Iris pigment epithelial cell (primary cell): Measurements from ENCODE around the gene TUBA4A.

ENCODE experiments used
- DNase-seq: peaks from one replicate; pipeline ENCODE4 v3.0.0-alpha.2; 2011; ENCODE audit warnings: low read depth

TUBA4A gene

DNA sequence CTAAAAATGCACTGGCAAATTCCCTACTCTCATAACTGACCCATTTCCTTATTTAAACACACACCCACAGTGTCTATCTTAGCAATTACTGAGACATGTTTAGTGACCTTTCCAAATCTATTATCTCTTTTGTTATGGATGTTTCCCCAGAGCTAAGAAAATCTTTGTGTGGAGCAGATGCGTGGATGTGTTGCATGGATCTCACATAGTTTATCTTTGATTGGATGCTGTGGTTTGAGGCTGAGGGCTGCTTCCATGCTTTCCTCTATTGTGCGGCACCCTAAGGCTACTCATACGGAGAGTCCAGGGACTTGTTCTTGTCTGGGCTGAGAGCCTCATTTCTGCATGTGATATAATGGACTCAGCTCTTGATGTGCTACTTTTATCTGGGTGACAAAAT is 19.4 kb downstream of the TUBA4A start:
- DNase-seq, result no peak

DNA sequence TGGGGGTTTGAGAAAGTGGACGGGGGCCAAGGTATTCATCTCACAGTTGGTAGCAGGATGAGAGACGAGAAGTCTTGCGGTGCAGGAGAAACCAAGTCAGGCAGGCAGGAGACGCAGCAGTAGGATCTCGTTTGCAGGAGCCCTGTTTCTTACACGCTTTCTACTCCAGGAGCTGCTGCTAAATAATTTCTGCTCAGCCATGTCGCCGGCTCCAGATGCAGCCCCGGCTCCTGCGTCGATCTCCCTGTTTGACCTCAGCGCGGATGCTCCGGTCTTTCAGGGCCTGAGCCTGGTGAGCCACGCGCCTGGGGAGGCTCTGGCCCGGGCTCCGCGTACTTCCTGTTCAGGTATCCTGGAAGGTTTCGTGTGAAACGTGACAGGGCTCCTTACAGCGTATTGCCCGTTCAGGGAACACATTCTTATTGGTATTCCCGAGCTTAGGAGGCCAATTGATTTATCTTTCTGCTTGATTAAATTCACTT is 23.6 kb downstream of the TUBA4A start:
- peak; percentile 55 for DNase-seq

DNA sequence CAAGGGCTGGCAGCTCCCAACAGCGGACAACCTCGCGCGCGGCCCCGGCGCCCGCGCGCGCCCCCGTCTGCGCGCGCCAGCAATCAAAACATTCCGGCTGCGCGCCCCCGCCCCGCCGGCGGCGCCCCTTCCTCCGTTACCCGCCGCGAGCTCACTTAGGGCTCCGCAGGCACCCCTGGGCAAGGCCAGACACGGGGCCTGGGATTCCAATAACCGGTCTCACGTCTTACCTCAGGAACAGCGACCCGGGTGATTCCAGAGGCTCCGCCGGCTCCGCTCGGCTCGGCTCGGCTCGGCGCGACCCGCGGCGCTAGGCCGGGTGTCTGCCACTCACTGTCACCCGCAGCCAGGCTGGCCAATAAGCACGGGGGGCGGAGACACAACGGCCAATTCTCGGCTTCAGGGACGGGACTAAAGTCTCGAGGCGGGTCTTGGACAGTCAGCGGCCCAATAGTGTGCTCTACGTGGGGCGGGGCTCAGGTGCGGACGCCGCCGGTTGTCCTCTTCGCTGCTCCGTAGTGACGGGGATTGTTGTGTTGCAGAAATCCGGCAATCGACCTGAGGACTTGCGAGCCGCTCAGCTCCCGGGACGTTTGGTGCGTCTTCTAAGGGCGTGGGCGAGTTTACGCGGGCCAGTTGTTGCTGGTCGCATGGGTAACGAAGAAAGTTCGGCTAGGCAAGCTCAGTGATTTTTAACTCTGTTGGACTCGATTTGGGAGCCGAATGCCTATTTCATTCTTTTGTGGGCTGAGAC is 24.2 kb downstream of the TUBA4A start, which contains the start of the genes ANKZF1 and ATG9A:
ANKZF1 (plus strand) TSS at position 502 of the 754 bp plus-strand sequence. CDS start 452 bp downstream, outside the sequence.
ATG9A (minus strand) TSS at position 332 of the 754 bp plus-strand sequence. CDS start 1,612 bp downstream, outside the sequence.
- DNase-seq, result peak; percentile 100

DNA sequence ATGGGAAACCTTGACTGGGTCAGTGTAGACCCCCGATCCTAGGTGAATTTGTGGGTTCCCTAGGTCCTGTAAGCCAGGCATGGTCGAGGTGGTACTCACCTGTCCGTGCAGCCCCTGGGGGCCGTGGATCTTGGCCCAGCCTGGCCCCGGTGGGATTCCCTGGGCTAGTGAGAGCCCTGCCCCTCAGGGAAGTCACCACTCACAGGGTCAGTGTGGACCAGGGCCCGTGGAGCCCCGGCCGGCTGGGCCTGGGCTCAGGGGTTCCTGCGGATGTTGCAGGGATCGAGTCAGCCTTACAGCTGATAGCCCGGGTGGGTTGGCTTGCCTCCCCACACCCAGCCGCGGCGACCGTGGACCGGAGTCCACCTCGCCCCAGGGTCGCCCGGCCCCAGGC is 24.8 kb downstream of the TUBA4A start:
- no peak for DNase-seq

DNA sequence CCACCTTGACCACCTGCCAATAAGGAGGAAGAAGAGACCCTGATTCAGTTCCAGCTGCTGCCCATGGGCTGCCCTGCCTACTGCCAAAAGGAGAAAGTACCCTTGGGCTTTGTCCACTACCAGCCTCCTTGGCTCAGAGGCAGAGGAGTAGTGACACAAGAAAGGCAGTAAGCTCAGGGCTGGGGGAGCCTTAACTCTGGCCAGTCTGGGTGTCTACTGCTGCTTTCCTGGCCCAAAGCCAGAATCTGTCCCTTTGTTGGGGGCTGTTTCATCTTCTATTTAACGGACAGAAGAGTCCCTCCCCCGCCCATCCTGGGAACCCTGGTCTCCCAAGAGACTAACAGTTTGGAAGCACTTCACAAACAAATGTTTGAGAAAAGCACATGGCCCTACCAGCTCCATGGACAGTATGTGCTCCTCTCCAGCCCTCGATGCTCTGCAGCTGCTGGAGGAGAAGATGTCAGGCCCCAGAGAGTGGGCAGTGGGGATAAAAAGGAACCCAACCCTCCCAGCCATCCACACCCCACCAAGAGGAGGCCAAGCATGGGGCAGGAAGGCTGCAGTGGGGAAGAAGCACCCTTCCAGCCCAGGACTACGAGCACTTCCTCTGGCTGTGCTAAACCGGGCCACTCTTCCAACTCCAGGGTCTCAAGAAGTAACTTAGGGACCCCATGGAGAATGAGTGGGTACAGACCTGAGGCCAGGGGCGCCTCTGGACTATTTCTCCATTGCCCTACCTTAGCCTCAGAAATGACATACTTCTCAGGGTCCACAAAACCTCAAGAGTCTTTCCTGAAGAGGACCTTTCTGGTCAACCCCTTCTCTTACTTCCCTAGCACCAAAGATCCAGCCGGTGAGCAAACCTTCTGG is 25.4 kb downstream of the TUBA4A start:
- no peak for DNase-seq

DNA sequence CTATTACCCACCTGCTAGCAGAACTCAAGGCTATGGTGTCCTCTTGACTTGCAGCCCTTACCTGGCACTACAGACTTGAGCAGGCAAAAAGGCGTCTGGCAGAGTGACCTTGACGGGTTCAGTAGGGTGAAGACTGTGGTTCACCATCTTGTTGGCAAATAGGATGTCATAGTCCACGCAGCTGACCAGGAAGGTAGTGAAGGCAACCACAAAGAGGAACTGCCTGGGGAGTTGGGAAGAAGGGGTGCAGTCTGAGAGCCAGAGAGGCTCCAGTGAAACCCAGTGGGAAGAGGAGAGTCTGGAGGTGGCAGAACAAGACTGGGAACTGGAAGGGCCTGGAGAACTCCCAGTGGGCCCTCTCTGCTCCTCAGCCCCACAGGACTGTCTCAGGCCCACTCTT is 28.4 kb downstream of the TUBA4A start:
- DNase-seq, result no peak

DNA sequence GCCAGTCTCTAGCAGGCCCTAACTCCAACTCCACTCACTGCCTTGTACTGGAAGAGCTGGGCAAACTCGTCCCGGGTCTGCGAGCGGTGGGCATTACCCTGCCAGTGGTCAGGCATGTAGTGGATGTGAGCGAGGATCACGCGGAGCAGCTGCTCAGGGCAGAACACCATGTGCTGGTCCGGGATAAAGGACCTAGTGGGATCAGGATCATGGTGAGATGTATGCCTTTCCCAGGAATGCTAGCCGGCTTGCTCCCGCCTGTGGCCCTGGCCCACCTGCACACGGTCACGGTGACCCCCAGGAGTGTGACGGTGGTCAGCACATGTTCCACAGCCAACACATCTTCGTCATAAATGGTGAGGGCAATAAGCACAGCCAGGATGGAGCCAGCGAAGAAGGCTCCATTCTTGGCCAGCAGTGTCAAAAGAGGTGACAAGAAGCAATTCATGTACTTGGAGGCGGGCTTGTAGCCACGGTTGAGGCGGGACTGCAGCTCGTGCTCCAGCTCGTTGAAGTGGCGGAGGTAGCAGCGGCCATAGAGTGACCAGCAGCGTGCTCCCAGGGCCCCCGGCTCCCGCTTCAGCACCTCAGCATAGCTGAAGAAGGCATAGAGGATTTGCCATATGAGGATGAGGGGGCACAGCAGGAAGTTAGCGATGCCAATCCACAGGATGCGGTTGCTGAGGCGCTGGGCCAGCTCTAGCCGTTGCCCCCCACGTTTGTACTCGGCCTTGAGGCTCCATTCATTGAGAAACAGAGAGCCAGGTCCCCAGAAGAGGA is 29.7 kb downstream of the TUBA4A start:
- DNase-seq, result no peak

DNA sequence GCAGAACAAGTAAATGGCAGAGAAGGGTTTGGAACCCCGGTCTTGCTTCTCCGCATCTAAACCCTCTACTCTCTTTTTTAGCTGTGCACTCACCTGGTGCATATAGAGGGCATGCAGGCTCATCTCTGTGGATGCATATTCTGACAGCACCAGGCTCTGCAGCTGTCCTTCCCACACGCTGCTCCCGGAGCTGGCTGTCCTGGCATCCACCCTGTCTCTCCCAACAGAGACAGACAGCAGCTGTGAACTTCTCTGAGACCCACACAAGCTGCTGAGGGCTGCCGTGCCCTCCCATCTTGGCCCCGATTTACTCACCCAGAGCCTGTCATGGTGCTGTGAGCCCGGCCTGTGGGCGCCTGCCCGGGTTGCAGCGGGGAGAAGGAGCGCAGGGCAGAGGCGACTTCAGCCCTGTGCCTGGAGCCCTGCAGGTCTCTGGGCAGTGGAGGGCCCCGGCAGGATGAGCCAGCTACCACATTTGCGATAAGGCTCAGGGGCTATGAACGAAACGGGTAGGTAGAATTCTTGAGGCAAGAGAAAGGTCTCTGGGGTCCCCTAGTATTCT is 31.7 kb downstream of the TUBA4A start:
- DNase-seq, result no peak

DNA sequence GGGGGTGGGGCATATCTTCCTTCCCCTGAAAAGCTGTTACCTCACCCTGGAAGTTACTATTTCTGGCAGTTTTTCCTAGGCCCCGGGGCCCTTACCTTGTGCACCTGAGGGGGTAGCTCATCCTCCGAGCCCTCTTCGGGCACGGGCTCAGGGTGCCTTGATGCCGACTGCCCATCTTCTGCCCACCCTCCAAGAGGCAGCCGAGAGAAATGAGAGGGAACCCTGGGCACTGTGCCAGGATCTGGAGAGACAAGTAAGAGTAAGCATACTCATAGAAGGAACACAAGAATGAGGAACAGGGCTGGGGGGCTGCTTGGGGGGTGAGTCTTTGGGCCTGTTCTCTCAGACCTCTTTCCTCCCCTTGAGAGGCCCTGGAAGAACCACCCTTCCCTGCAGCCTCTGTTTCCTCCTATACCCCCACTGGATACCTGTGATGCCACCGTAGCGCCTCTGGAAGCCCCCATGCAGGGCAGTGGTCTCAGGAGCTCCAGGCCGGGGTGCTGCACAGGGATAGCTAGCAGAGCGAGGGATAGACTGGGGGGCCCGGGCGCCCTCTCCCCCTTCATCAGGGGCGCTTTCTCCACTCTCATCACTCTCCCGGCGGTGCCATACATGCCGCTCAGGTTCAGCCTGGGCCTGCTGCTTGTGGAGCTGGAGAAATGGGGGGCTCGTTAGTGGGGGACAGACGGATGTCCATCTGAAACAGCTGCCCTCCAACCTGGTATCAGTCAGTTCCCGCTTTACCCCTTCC is 32.9 kb downstream of the TUBA4A start:
- DNase-seq, result no peak

DNA sequence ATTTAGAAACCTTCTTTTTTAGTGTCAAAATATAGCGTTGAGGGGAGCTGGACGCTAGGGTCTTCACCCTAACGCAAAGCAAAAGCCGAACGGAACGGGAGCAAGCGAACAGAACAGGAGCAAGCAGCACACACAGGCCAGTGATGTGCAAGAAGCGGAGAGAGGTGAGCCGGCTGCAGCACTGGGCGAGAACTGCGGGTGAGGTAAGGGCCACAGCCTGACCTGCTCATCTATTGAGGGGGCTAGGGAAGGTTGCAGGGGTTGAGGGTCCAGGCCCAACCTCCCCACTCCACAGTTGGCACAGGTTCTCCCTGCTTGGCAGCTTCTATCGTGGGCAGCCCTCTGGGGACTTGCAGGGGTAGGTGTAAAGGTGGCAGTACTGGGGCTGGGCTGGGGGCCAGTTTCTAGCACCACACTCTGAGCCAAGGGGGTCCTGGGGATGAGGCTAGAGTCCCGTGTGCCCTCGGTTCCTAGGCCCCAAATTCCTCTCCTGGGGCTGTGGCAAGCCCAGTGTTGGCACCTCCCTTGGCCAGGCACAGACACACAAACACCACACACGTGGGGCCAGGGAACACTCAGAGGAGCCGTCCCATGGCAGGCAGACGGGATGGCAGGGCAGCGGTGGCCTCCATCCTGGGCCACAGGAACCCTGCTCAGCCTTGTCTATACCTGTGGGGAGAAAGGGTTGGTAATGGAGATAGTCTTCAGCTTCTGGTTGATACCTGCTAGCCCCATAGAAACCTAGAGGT is 33.8 kb downstream of the TUBA4A start:
- DNase-seq, result no peak

DNA sequence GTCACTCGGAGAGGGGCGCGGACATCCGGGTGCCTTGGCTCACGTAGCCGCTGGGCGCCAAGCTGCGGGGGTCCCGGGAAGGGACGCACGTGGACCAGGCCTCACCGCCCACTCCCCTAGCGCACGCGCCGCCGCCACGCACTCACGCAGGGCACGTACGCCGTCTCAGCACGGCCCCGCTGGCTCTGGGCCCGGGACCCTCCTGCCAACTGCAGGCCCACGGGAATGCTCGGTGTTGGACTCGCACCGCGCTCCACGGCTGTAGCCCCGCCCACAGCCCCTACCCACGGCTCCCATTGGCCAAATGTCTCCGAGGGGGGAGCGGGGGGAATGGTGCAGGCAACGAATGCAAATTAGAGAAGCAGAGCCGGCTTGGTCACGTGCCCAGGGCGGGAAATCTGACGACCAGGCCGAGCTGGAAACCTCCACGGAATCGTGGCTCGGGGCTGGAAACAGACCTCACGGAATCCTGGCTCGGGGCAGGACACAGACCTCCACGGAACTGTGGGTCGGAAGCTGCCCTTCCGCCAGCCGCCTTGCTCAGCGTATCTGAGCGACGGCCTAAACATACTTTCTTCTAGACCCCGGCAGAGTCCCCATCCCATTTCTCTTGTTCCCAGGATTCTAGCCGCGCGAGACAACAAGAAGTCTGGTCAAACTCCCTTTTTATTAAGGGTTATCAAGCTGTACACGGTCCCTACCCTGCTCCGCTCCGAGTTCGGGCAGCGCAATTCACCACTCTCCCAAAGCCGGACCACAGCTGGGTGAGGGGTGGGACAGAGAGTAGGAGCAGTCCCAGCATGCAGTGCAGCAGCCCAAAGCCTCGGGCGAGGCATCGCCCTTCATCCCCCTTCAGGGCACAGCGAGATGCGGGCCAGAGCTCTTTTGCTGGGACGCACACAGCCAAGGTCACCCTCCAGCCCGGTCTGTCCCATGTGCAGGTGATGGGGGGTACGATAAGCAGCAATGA is 34.7 kb downstream of the TUBA4A start, which contains the start of gene ABCB6:
ABCB6 (minus strand) TSS at position 227 of the 970 bp plus-strand sequence. CDS start 285 bp downstream, outside the sequence.
- peak; percentile 94 for DNase-seq

DNA sequence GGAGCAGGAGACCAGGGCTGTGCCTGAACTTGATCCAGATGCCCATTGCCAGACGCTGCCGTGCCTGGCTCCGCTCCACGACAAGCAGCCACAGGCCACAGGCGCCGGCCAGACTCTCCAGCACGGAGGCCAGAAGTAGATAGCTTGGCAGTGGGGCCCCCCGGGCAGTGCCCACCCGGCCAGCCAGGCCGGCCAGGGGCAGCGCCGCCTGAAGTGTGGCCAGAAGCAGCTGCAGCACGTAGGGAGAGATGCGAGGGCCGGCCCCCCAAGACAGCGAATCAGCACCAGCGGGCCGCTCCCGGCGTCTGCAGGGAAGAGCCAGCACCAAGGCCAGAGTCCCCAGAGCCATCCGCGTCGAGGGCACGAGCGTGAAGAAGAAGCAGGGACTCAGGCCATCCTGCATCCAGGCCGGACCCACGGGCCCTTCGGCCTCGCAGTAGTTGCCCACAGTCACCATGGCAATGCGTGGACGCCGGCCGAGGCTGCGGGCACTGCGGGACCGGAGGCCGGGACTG is 35.4 kb downstream of the TUBA4A start:
- DNase-seq, result peak; percentile 90

DNA sequence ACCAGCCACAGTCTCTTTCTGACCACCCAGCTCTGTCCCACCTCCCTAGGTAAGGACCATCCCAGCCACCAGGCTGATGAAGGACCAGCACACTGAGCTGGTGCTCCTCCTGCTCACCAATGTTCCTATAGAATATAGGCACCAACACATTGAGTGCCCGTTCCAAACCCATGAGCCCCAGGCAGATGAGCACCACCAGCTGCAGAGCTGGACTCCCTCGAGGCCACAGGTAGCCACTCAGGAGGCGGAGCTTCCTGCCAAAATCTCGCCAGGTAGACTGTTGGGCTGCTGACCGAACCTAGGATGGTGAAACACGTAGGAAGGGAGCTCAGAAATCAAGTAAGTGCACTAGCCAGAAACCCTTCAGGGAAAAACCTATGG is 37.2 kb downstream of the TUBA4A start:
- no peak for DNase-seq

DNA sequence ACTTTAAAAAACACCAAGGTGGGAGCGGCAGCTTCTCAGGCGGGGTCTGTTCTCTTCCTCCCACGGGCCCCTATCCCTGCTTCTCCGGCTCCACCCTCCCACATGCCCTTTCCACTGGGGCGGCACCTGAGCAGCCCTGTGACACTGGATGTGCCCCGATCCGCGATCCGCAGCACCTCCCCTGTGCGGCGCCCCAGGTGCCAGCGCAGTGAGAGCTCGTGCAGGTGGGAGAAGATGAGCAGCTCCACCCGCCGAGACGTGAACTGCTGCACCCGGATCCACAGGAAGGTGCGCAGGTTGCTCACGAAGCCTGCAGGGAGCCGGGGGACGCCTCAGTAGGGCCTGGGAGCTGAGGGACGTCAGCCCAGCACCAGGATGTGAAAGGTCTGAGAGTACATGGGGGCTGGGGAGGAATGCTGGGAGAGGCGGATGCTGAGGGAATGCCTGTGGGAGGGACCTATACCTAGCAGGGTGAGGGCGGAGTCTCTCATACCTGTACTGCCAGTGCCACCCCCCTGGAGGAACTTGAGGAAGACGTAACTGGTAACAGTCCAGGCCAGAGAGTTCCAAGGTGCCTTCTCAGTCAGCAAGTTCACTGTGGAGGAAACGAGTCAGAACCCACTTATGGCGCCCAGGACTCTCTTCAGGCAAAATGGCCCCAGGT is 37.7 kb downstream of the TUBA4A start:
- DNase-seq, result no peak

DNA sequence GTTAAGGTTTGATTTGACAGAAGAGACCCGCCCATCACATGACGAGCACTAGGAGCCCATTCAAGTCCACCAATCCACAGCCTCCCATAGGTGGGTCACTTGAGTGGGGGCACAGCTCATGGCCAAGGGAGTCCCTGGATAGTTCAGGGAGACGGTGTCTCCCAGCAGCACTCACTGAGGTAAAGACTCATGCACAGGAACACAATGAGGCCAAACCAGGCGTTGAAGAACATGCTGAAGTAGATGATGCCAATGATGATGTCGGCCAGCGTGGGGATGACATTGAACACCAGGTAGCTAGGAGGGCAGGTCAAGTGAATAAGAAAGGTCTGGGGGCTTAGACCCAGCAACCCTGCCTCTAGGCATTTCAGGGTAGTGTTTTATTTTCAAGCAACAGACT is 38.9 kb downstream of the TUBA4A start:
- DNase-seq, result no peak

DNA sequence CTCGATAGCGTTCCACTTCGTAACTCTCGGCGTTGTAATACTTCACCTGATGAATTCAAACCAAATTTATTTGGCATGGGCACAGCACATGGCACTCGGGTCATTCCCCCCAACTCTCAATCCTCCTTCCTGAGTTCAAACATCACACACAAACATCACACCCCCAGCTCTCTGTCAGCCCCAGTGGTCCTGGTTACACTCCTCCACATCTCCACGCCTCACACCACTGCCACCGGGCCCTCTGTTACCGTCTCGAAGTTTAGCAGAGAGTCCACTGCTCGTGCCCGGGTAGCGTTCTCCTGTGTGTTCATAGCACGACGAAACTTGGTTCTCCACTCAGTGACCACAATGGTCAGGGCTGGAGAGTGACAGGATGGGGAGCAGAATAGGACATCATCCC is 39.6 kb downstream of the TUBA4A start:
- DNase-seq, result no peak

DNA sequence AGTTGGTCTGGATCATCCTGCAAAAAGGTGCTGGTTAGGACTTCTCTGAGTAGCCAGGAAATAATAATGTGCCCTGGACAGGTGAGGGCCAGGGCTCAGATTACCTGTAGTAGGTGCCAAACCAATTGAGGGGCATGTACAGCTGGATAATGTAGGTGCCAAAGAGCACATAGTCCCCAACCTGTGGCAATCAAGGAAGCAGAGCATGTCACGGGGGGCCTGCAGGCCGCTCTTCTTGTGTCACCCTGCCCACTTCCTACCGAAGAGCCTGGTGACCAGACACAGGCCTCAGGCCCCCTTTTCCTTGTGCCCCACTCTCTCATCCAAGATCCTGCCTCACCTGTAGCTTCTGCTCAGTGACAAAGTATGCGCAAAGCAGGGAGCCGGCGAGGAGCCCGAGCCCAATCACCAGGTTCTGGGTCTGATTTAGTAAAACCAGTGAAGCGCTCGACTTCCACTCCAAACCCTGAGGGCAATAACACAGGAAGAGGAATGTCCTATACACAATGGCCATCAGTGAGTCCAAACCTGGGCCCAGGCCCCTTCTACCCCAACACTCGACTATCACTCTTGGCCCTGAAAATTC is 40.1 kb downstream of the TUBA4A start:
- no peak for DNase-seq

DNA sequence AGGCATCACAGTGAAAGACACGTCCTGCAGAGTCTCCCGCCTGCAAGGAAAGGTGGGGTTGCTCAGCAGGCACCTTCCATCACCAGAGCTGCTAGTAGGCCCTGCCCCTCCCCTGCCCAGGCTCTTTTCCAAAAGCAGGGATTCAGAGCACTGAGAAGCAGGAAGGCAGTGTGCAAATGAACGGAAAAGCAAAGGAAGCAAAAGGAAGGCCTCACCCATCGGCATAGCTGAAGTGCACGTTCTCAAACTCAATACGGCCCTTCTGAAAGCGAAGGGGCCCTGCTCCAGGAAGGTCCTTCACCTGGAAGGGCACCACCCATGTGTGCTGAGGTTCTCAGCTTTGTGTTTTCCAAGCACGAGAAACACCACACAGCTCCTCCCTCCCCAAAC is 40.7 kb downstream of the TUBA4A start:
- DNase-seq, result no peak
